ENCODE data around the gene NKX6-2.

DNA sequence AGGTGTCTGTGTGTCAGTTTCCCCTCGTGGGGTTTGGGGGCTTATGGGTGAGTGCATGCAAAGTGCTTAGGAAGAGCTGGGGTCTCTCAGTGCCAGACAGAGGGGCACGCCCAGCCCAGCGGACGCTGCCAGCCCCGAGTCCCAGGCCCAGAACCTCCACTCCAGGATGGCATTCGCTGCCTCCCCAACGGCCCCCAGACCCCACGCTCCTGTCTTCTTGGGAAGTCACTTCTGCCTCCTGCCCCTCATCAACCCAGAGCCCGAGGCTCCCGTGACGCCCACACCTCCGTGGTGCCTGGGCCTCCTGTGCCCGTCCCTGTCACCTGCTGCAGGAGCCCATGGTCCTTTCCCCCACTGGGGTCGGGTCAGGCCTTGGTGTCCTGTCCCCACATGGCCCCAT, 35.0 kb downstream of the NKX6-2 start:
- no peak for TF ChIP-seq POLR2AphosphoS5 (IDR thresholded peaks at IDR 0.05)
- TF ChIP-seq, protein P1, sequence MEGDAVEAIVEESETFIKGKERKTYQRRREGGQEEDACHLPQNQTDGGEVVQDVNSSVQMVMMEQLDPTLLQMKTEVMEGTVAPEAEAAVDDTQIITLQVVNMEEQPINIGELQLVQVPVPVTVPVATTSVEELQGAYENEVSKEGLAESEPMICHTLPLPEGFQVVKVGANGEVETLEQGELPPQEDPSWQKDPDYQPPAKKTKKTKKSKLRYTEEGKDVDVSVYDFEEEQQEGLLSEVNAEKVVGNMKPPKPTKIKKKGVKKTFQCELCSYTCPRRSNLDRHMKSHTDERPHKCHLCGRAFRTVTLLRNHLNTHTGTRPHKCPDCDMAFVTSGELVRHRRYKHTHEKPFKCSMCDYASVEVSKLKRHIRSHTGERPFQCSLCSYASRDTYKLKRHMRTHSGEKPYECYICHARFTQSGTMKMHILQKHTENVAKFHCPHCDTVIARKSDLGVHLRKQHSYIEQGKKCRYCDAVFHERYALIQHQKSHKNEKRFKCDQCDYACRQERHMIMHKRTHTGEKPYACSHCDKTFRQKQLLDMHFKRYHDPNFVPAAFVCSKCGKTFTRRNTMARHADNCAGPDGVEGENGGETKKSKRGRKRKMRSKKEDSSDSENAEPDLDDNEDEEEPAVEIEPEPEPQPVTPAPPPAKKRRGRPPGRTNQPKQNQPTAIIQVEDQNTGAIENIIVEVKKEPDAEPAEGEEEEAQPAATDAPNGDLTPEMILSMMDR (IDR thresholded peaks at IDR 0.05) = no peak
- no peak for TF ChIP-seq POLR2A (IDR thresholded peaks at IDR 0.05)
- TF ChIP-seq EP300 (IDR thresholded peaks at IDR 0.05) = no peak

Data from suprapubic skin (tissue), 4 donors.